Upper lobe of left lung (tissue), 6 donors: ENCODE data around the gene PFKP. TPM values are rescaled to one million over a fixed set of nuclear protein-coding genes. Genes with fewer than 3 reads are reported as not detected.
A peak's percentile ranks its signal among the peaks of the same experiment; 100 is the strongest.

Experiments used
- ATAC-seq, 2 donors: fragments of 200-7000 bp; cut with Tn5 transposase; one replicate each; pipeline ENCODE4 v1.9.1; 2022; ENCODE audit warnings: mild to moderate bottlenecking in 2 of 2, moderate library complexity in 2 of 2; ENCODE audit not compliant: low FRiP score in 2 of 2
- DNase-seq, 2 donors: peaks; one replicate each; pipeline ENCODE4 v3.0.0-alpha.2; 2019 to 2020
- H3K27ac ChIP-seq, 4 donors: fragments of 200-600 bp; sonication (generic); one replicate each; pipeline ENCODE4 v1.5.1; 2016 to 2019
- H3K27me3 ChIP-seq, 4 donors: fragments of 200-600 bp; sonication (generic); one replicate each; pipeline ENCODE4 v1.5.1; 2017 to 2019
- H3K36me3 ChIP-seq, 4 donors: fragments of 200-600 bp; sonication (generic); one replicate each; pipeline ENCODE4 v1.5.1; 2016 to 2019
- H3K4me1 ChIP-seq, 4 donors: fragments of 200-600 bp; sonication (generic); one replicate each; pipeline ENCODE4 v1.5.1; 2018 to 2019
- H3K4me3 ChIP-seq, 4 donors: fragments of 200-600 bp; sonication (generic); one replicate each; pipeline ENCODE4 v1.5.1; 2017 to 2019; ENCODE audit warnings: mild to moderate bottlenecking in 2 of 4, moderate library complexity in 1 of 4
- H3K9me3 ChIP-seq, 4 donors: fragments of 200-600 bp; sonication (generic); one replicate each; pipeline ENCODE4 v1.5.1; 2018 to 2019
- CTCF ChIP-seq, 6 experiments: fragments of 450-650 bp in 4 of 6; fragments of 200-600 bp in 2 of 6; sonication (generic) in 2 of 6; IDR thresholded peaks; one replicate each; pipeline ENCODE4 v1.5.1; 2016 to 2019; ENCODE audit warnings: antibody characterized with exemption in 6 of 6
- EP300 ChIP-seq, 4 donors: sonication (generic); formaldehyde crosslinking; IDR thresholded peaks; one replicate each; pipeline ENCODE4 v1.5.1; 2017; ENCODE audit warnings: antibody characterized with exemption in 4 of 4, control low read depth in 2 of 4
- POLR2A ChIP-seq, 4 donors: fragments of 450-650 bp; IDR thresholded peaks; one replicate each; pipeline ENCODE4 v1.5.1; 2016 to 2017; ENCODE audit warnings: antibody characterized with exemption in 4 of 4, mild to moderate bottlenecking in 2 of 4
- POLR2AphosphoS5 ChIP-seq, 2 donors: sonication (generic); formaldehyde crosslinking; IDR thresholded peaks; one replicate each; pipeline ENCODE4 v1.5.1; 2017; ENCODE audit warnings: antibody characterized with exemption in 2 of 2
- WGBS, 2 donors: methylation state at CpG; one replicate each; pipeline ENCODE4 v1.1.5; 2017 to 2018; 5-methylcytosine and 5-hydroxymethylcytosine counted together
- total RNA-seq, 6 donors: library from RNA; depleted of rRNA in 4 of 6; stranded (reverse); fragments of >200 nt in 4 of 6; gene quantifications; one replicate each; pipeline versions ENCODE4 v1.1.0 to v1.2.1, GENCODE V29; 2016 to 2021
- donor health status: DM: no; HTN: no; CAD: no; lungs with moderate emphysema.
- donor health status: DM: no; HTN: yes; CAD: no; lungs with severe emphysema.

PFKP gene
- total RNA-seq, 6 donors from 2014 or later: 18.9 to 42.1 (median 30.8) TPM

- H3K27ac ChIP-seq: no peak overlapping the region
- TF ChIP-seq POLR2AphosphoS5 (IDR thresholded peaks at IDR 0.05) (no peak), CTCF (IDR thresholded peaks at IDR 0.05) (no peak), POLR2A (IDR thresholded peaks at IDR 0.05) (no peak), EP300 (IDR thresholded peaks at IDR 0.05) (no peak)
- WGBS, 2 donors: 91 to 92% methylated on average over 10 of the region's 10 CpGs
Observed at GRCh38 chr10:3074985-3075600, 7.7 kb downstream of the PFKP start.

GRCh38 chr10:3076138-3076537 lies 8.8 kb downstream of the PFKP start:
- DNase-seq (peak in 1 of 2 donors; percentile 65), ATAC-seq (no peak)
- WGBS, 2 donors: 90 to 91% methylated on average over 16 of the region's 16 CpGs
- Histone ChIP-seq H3K4me3 (no peak overlapping the region), H3K4me1 (no peaks in the 10 kb centered on the region), H3K27ac (no peak overlapping the region), H3K36me3 (no peaks in the 10 kb centered on the region), H3K27me3 (no peaks in the 10 kb centered on the region), H3K9me3 (no peaks in the 10 kb centered on the region)
- TF ChIP-seq POLR2AphosphoS5 (IDR thresholded peaks at IDR 0.05): no peak
- no peak for TF ChIP-seq CTCF (IDR thresholded peaks at IDR 0.05)
- no peak for TF ChIP-seq POLR2A (IDR thresholded peaks at IDR 0.05)
- no peak for TF ChIP-seq EP300 (IDR thresholded peaks at IDR 0.05)

More at GRCh38 chr10:3074985-3075600, 7.7 kb downstream of the PFKP start:
- ATAC-seq (no peak), DNase-seq (no peak)
- H3K27me3 ChIP-seq: no peaks in the 10 kb centered on the region
- H3K9me3 ChIP-seq: no peaks in the 10 kb centered on the region
- no peaks in the 10 kb centered on the region for H3K4me1 ChIP-seq
- H3K4me3 ChIP-seq: no peak overlapping the region
- no peaks in the 10 kb centered on the region for H3K36me3 ChIP-seq

- ATAC-seq (no peak), DNase-seq (no peak)
- WGBS, 2 donors: 89 to 93% methylated on average over 5 of the region's 5 CpGs
- Histone ChIP-seq H3K4me3 (no peak overlapping the region), H3K27ac (no peak overlapping the region), H3K9me3 (no peaks in the 10 kb centered on the region), H3K4me1 (no peaks in the 10 kb centered on the region), H3K36me3 (peaks cover 0 to 2% (median 0%) of the 10 kb centered on the region in 4 donors), H3K27me3 (no peaks in the 10 kb centered on the region)
- no peak for TF ChIP-seq POLR2AphosphoS5 (IDR thresholded peaks at IDR 0.05)
Observed at GRCh38 chr10:3077509-3077908, 10.2 kb downstream of the PFKP start.

GRCh38 chr10:3077940-3078630 lies 10.7 kb downstream of the PFKP start:
- ATAC-seq (no peak), DNase-seq (no peak)
- no peak overlapping the region for H3K27ac ChIP-seq
- H3K9me3 ChIP-seq: no peaks in the 10 kb centered on the region
- WGBS, 2 donors: 81 to 89% methylated on average over 9 to 10 of the region's 10 CpGs
- no peak overlapping the region for H3K4me3 ChIP-seq
- H3K4me1 ChIP-seq: no peaks in the 10 kb centered on the region
- no peak for TF ChIP-seq POLR2AphosphoS5 (IDR thresholded peaks at IDR 0.05)
- TF ChIP-seq EP300 (IDR thresholded peaks at IDR 0.05): no peak
- TF ChIP-seq CTCF (IDR thresholded peaks at IDR 0.05): no peak
- H3K36me3 ChIP-seq: peaks cover 0 to 4% (median 0%) of the 10 kb centered on the region in 4 donors
- H3K27me3 ChIP-seq: no peaks in the 10 kb centered on the region

- 80 to 92% methylated on average over 5 to 8 of the region's 8 CpGs for WGBS, 2 donors
Observed at GRCh38 chr10:3081383-3081981, 14.1 kb downstream of the PFKP start.

More at GRCh38 chr10:3081383-3081981, 14.1 kb downstream of the PFKP start:
- Histone ChIP-seq H3K27me3 (no peaks in the 10 kb centered on the region), H3K4me1 (no peaks in the 10 kb centered on the region), H3K4me3 (no peak overlapping the region), H3K36me3 (peaks cover 0 to 4% (median 0%) of the 10 kb centered on the region in 4 donors), H3K9me3 (no peaks in the 10 kb centered on the region), H3K27ac (no peak overlapping the region)
- no peak for DNase-seq
- ATAC-seq: no peak
- no peak for TF ChIP-seq EP300 (IDR thresholded peaks at IDR 0.05)
- no peak for TF ChIP-seq POLR2AphosphoS5 (IDR thresholded peaks at IDR 0.05)
- TF ChIP-seq POLR2A (IDR thresholded peaks at IDR 0.05): no peak
- TF ChIP-seq CTCF (IDR thresholded peaks at IDR 0.05): no peak
